Measurements from ENCODE around the gene GATA2.

The GATA2 gene

DNA sequence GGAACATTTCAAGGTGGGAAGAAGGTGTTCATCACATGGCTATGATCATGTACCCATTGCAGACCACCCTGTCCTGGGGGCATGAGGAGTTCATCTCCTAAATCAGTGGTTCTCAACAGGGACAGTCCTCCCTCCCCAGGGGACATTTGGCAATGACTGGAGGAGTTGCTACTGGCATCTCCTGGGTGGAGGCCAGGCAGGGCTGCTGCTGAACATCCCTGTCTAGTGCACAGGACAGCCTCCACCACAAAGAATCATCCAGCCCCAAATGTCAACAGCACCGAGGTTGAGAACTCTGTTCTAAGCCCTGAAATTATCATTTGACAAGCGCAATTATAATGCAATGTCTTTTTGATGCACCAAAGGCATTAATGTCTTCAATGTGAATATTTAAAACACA is 21.9 kb downstream of the GATA2 start:
- no peak for DNase-seq (ENCODE audit: low read depth, low spot score)
- in situ Hi-C loops (cut with HindIII; ENCODE audit: low sequenced_read_pairs), result no loop called here
- TF ChIP-seq, protein P1, sequence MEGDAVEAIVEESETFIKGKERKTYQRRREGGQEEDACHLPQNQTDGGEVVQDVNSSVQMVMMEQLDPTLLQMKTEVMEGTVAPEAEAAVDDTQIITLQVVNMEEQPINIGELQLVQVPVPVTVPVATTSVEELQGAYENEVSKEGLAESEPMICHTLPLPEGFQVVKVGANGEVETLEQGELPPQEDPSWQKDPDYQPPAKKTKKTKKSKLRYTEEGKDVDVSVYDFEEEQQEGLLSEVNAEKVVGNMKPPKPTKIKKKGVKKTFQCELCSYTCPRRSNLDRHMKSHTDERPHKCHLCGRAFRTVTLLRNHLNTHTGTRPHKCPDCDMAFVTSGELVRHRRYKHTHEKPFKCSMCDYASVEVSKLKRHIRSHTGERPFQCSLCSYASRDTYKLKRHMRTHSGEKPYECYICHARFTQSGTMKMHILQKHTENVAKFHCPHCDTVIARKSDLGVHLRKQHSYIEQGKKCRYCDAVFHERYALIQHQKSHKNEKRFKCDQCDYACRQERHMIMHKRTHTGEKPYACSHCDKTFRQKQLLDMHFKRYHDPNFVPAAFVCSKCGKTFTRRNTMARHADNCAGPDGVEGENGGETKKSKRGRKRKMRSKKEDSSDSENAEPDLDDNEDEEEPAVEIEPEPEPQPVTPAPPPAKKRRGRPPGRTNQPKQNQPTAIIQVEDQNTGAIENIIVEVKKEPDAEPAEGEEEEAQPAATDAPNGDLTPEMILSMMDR (IDR thresholded peaks at IDR 0.05; ENCODE audit: low read depth, low read length), result no peak
- H3K4me3 ChIP-seq (ENCODE audit: low read depth, low read length), result no peak overlapping the region

DNA sequence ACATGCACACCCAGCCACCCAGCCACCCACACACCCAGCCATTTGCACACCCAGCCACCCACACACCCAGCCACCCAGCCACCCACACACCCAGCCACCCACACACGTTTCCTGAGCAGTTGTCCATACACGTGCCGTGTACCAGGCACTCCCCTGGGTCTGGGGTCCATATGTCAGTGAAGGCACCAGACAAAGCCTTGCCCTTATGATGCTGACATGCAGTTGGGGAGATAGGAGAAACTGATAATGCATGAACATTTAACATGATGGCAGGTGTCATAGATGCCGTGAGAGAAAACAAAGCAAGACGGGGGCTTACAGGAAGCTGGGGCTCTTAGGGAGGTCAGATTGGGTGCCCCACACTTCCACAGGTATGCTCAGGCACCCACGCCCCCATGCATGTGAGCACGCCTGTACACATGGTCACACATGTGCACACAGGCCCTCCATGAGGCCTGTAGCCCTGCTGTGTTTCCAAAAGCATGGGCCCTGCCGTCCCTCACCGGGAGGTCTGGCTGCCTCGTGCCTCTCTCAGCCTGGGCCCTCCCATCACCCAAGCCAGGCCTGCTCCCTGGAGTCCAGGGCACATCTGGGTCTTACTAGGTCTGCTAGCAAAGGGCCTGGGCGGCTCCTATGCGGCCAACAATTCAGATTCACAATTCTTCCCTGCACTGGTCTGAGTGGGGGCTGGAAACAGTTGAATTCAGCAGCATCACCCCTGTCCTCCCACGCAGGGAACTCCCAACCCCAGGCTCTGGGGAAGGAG is 22.7 kb downstream of the GATA2 start:
- no peak for DNase-seq (ENCODE audit: low read depth, low spot score)
- in situ Hi-C loops (cut with HindIII; ENCODE audit: low sequenced_read_pairs), result no loop called here
- H3K4me3 ChIP-seq (ENCODE audit: low read depth, low read length), result no peak overlapping the region
- TF ChIP-seq, protein P1 (IDR thresholded peaks at IDR 0.05; ENCODE audit: low read depth, low read length), result no peak

DNA sequence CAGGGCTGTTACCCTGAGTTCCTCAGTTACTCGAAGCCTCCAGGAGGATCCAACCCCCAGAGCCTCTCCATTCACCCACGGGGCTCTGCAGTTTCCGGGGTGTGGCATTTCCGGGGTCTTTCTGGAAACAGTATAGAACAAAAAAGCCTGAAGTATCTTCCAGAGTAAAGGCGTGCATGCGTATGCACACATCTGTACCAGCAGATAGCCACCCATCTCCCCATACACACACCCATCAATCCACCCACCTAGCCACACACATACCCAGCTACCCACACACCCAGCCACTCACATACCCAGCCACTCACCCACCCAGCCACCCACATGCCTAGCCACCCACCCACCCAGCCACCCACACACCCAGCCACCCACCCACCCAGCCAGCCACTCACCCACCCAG is 23.4 kb downstream of the GATA2 start:
- TF ChIP-seq, protein P1 (IDR thresholded peaks at IDR 0.05; ENCODE audit: low read depth, low read length), result no peak
- H3K4me3 ChIP-seq (ENCODE audit: low read depth, low read length), result no peak overlapping the region
- DNase-seq (ENCODE audit: low read depth, low spot score), result no peak
- in situ Hi-C loops (cut with HindIII; ENCODE audit: low sequenced_read_pairs), result no loop called here

DNA sequence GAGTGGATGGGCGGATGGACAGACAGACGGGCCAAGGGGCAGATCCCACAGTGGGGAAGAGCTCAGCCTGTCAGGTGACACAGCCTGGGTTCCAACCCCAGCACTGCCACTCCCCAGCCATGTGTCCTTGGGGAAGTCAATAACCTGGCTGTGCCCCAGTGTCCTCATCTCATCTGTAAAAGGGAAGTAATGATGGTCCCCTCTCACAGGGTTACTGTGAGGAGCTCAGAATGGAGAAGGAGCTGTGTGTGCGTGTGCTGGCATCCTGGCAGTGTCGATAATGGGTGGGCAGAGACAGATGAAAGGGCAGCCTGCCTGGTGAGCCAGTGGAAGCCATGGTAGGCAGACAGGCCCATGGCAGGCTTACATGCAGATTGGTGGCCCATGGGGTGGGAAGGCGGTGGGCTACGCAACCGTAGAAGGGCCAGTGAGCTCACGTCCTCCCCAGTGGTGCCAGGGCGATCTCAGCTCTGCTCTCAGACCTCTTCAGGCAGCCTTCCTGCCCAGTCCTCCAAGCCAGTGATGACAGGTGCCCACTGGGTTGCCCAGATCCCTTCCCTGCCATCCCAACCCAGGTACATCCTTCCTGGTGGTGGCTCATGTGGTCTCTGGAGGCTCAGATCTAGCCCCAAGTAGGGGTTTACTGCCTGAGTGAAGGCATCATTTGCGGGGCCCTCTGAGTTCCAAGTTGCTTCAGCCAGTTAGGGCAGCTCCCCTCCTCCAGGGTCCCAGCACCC is 24.0 kb downstream of the GATA2 start:
- no peak for DNase-seq (ENCODE audit: low read depth, low spot score)
- in situ Hi-C loops (cut with HindIII; ENCODE audit: low sequenced_read_pairs), result no loop called here
- no peak overlapping the region for H3K4me3 ChIP-seq (ENCODE audit: low read depth, low read length)
- TF ChIP-seq, protein P1 (IDR thresholded peaks at IDR 0.05; ENCODE audit: low read depth, low read length), result no peak

DNA sequence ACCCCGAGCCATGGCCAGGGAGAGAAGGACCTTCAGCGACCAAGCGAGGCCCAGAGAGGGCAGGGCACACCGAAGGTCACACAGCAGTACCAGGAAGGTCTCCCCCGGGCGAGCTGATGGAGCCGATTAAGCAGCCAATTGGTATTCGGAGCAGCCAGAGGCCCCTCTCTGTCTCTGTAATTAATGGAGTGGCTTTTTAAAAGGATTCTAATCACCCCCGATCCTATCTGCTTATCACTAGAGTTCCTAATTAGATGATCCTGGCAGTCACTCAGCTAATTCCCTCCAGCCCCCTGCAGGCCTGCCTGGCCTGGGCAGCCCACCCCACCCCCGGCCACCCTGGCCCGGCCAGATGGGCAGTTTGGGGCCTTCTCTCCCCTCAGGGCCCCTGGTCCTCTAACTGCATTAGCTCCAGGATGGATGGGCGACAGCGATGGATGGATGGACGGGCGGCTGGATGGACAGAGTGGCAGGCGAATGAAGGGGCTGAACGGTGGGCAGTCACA is 24.7 kb downstream of the GATA2 start:
- no peak for DNase-seq (ENCODE audit: low read depth, low spot score)
- H3K4me3 ChIP-seq (ENCODE audit: low read depth, low read length), result no peak overlapping the region
- TF ChIP-seq, protein P1 (IDR thresholded peaks at IDR 0.05; ENCODE audit: low read depth, low read length), result no peak
- in situ Hi-C loops (cut with HindIII; ENCODE audit: low sequenced_read_pairs), result no loop called here

DNA sequence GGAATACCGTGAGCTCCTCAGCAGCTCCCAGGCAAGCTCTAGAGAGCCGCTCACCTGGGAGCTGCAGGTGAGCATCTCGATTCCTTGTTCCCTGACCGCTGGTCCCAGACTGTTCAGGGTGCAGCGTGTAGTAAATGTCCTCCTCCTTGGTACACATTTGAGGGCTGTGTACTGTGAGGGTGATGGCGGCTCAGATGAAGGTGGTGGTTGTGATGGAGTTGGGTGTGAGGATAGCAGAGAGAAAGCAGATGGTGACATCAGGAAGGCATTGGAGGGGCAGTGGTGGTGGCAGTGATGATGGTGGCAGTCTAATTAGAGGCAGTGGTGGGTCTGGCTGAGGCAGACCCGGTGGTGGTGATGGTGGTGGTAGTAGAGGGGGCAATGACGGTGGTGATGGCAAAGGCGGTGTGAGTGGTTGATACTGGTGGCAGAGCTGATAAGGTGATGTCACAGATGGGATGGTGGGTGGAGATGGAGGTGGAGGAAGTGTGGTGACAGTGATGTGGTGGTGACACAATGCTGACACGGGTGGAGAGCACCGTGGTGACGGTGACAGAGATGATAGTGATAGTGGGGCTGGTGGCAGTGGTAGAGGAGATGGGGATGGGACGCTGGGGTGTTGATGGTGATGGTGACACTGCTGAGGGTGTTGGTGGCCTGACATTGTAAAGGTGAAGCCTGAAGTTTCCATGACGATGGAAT is 26.0 kb downstream of the GATA2 start, which contains the start of gene DNAJB8:
Gene DNAJB8 (minus strand): TSS at position 51 of the 702 bp plus-strand sequence. CDS start 3,645 bp downstream, outside the sequence.
- DNase-seq (ENCODE audit: low read depth, low spot score), result no peak
- TF ChIP-seq, protein P1 (IDR thresholded peaks at IDR 0.05; ENCODE audit: low read depth, low read length), result no peak
- H3K4me3 ChIP-seq (ENCODE audit: low read depth, low read length), result no peak within 1 kb of the TSS
- in situ Hi-C loops (cut with HindIII; ENCODE audit: low sequenced_read_pairs), result no loop called here

Data from astrocyte of the spinal cord (primary cell).